B cell (primary cell): ENCODE measurements around the gene NDST1. TPM values are rescaled to one million over a fixed set of nuclear protein-coding genes. Genes with fewer than 3 reads are reported as not detected.

Experiments
- ATAC-seq: fragments of 200-7000 bp; cut with Tn5 transposase; one replicate; pipeline ENCODE4 v1.10.0; 2021; ENCODE audit warnings: low read depth, mild to moderate bottlenecking, moderate number of reproducible peaks, moderate library complexity
- CTCF ChIA-PET: fragments of 350-600 bp; sonication (Branson Sonifier 250); formaldehyde crosslinking; loops from one replicate; lab custom pipeline; 2021; ENCODE audit warnings: antibody characterized with exemption, inconsistent platforms; lab: Charles Lee
- POLR2A ChIA-PET: fragments of 350-600 bp; sonication (Branson Sonifier 250); formaldehyde crosslinking; loops from one replicate; lab custom pipeline; 2021; ENCODE audit warnings: antibody characterized with exemption; lab: Charles Lee
- DNase-seq: peaks from one replicate; pipeline ENCODE4 v3.0.0; 2013
- H2AFZ ChIP-seq: 2 replicates; pipeline ENCODE4 v1.6.1; 2012; ENCODE audit warnings: mild to moderate bottlenecking, low read depth, low read length; ENCODE audit not compliant: insufficient read depth, poor library complexity, severe bottlenecking
- H3K27ac ChIP-seq, 2 donors: 1 replicate in 1 of 2; 2 replicates in 1 of 2; pipeline ENCODE4 v1.5.1; 2012 to 2013; ENCODE audit warnings: low read length in 2 of 2, mild to moderate bottlenecking in 2 of 2, moderate library complexity in 1 of 2
- H3K27me3 ChIP-seq, 4 experiments: fragments of 200-600 bp in 1 of 4; sonication (generic) in 1 of 4; replicated peaks in 1 of 4; 1 replicate in 2 of 4; 2 replicates in 2 of 4; pipeline versions ENCODE4 v1.6.1 to v1.7.0; 2013 to 2016; ENCODE audit warnings: low read length in 3 of 4, mild to moderate bottlenecking in 2 of 4, mixed read lengths in 1 of 4, moderate library complexity in 1 of 4; ENCODE audit not compliant: insufficient read depth in 4 of 4, control insufficient read depth in 3 of 4; ENCODE audit errors: control extremely low read depth in 1 of 4
- H3K36me3 ChIP-seq, 2 experiments: replicated peaks in 1 of 2; 1 replicate in 1 of 2; 2 replicates in 1 of 2; pipeline versions ENCODE4 v1.6.1 to v1.7.1; 2013; ENCODE audit warnings: low read length in 1 of 2; ENCODE audit not compliant: insufficient read depth in 2 of 2, control insufficient read depth in 1 of 2; ENCODE audit errors: control extremely low read depth in 1 of 2, extremely low read depth in 1 of 2
- H3K4me1 ChIP-seq, 2 donors: fragments of 200-600 bp in 1 of 2; sonication (generic) in 1 of 2; 1 replicate in 1 of 2; 2 replicates in 1 of 2; pipeline versions ENCODE4 v1.5.1 to v1.6.1; 2013 to 2017; ENCODE audit warnings: low read length in 2 of 2; ENCODE audit not compliant: control insufficient read depth in 2 of 2, insufficient read depth in 2 of 2
- H3K4me2 ChIP-seq: replicated peaks from 2 replicates; pipeline ENCODE3; 2012; ENCODE audit warnings: mild to moderate bottlenecking, low read depth, low read length; ENCODE audit not compliant: poor library complexity, severe bottlenecking
- H3K4me3 ChIP-seq, 5 experiments: fragments of 200-600 bp in 1 of 5; sonication (generic) in 1 of 5; 1 replicate in 3 of 5; 2 replicates in 2 of 5; pipeline versions ENCODE4 v1.5.1 to v1.7.0; 2011 to 2016; ENCODE audit warnings: low read length in 4 of 5, mild to moderate bottlenecking in 4 of 5, low read depth in 2 of 5, control low read depth in 1 of 5, moderate library complexity in 1 of 5; ENCODE audit not compliant: insufficient read depth in 1 of 5; ENCODE audit errors: control extremely low read depth in 1 of 5, extremely low read depth in 1 of 5
- H3K79me2 ChIP-seq: fragments of 200-600 bp; sonication (generic); one replicate; pipeline ENCODE4 v1.6.0; 2016; ENCODE audit warnings: low read length; ENCODE audit not compliant: control insufficient read depth, insufficient read depth
- H3K9ac ChIP-seq: fragments of 200-600 bp; sonication (generic); 2 replicates; pipeline ENCODE4 v1.6.1; 2017; ENCODE audit warnings: mild to moderate bottlenecking, low read length, moderate library complexity
- H3K9me3 ChIP-seq, 3 donors: one replicate each; pipeline versions ENCODE4 v1.6.1 to v1.7.1; 2013; ENCODE audit warnings: low read length in 2 of 3; ENCODE audit not compliant: control insufficient read depth in 2 of 3, insufficient read depth in 1 of 3; ENCODE audit errors: control extremely low read depth in 1 of 3
- H4K20me1 ChIP-seq: 2 replicates; pipeline ENCODE4 v1.6.0; 2012; ENCODE audit warnings: mild to moderate bottlenecking, low read length; ENCODE audit not compliant: insufficient read depth, control insufficient read depth, poor library complexity, severe bottlenecking
- H3K27ac Mint-ChIP-seq: one replicate; pipeline ENCODE4 v1.8.0; 2021; ENCODE audit warnings: mixed read lengths
- H3K27me3 Mint-ChIP-seq: one replicate; pipeline ENCODE4 v1.8.0; 2021; ENCODE audit warnings: mixed read lengths
- H3K4me1 Mint-ChIP-seq: one replicate; pipeline ENCODE4 v1.8.0; 2021; ENCODE audit warnings: mixed read lengths
- H3K4me3 Mint-ChIP-seq: one replicate; pipeline ENCODE4 v1.8.0; 2021; ENCODE audit warnings: mixed read lengths
- H3K9me3 Mint-ChIP-seq: one replicate; pipeline ENCODE4 v1.8.0; 2022; ENCODE audit warnings: mixed read lengths; ENCODE audit not compliant: insufficient read depth
- EZH2 ChIP-seq: IDR thresholded peaks from 2 replicates; pipeline ENCODE4 v1.6.1; 2012; ENCODE audit warnings: borderline replicate concordance, low read depth, mild to moderate bottlenecking, moderate library complexity, low read length; ENCODE audit not compliant: insufficient read depth, poor library complexity, severe bottlenecking
- WGBS: methylation state at CpG from one replicate; pipeline ENCODE4 v1.1.5; 2013; ENCODE audit warnings: missing lambda C conversion rate; ENCODE audit not compliant: insufficient coverage; 5-methylcytosine and 5-hydroxymethylcytosine counted together
- intact Hi-C: fragments of 100-400 bp; cut with micrococcal nuclease; formaldehyde crosslinking; loops from one replicate; pipeline ENCODE4 v1.10.0; 2022
- polyA plus RNA-seq: library from polyadenylated mRNA; depleted of rRNA; stranded (reverse); fragments of >200 nt; gene quantifications from 2 replicates; pipeline ENCODE4 v1.2.3, GENCODE V29; 2012
- total RNA-seq, 2 donors: library from RNA; stranded (reverse); fragments of 120-200 nt in 1 of 2; gene quantifications; 1 replicate in 1 of 2; 2 replicates in 1 of 2; pipeline versions ENCODE4 v1.2.3 to v1.2.4, GENCODE V29; 2013 to 2022
- TF ChIP-seq, protein P1 (sequence below): fragments of 200-600 bp; IDR thresholded peaks from one replicate; pipeline ENCODE4 v1.8.0; 2022; ENCODE audit warnings: antibody characterized with exemption, mild to moderate bottlenecking

NDST1 gene
- total and polyA plus RNA-seq, 2 donors (not counting 1 experiment from before 2014, with no cell fraction given) = 4.3 to 7.0 TPM

DNA sequence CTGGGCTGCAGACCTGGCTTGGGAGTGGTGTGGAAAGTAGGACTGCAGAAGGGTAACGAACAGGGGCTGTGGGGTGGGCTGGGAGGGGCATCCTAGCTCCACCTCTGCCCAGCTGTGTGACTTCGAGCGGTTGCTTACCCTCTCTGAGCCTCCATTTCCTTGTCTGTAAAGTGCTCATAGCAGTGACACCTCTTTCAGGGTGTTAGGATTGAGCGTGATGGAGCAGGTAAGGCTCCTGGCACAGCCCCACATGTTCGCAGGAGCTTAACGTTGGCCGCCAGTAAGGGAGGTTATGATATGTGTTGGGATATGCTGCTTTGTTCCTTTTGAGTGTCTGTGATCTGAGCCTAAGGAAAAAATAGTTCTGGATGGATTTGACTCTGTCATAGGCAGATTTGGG lies 2.1 kb downstream of the NDST1 start:
- no peak overlapping the region for H3K4me3 ChIP-seq
- H3K4me2 ChIP-seq = no peak overlapping the region
- Mint-ChIP-seq H3K4me1 (no peaks in the 10 kb centered on the region), H3K27me3 (no peaks in the 10 kb centered on the region), H3K4me3 (no peak overlapping the region), H3K27ac (no peak overlapping the region), H3K9me3 (no peaks in the 10 kb centered on the region)
- intact Hi-C loops = no loop called here
- CTCF ChIA-PET = no interaction called here
- H3K4me1 ChIP-seq = no peaks in the 10 kb centered on the region
- ATAC-seq (no peak), DNase-seq (no peak)
- H3K9me3 ChIP-seq = no peaks in the 10 kb centered on the region
- H3K79me2 ChIP-seq = peaks cover 20% of the 10 kb centered on the region
- no peaks in the 10 kb centered on the region for H4K20me1 ChIP-seq
- TF ChIP-seq EZH2 = no peak
- H3K9ac ChIP-seq = no peak overlapping the region
- H2AFZ ChIP-seq = no peak overlapping the region
- H3K27me3 ChIP-seq = no peaks in the 10 kb centered on the region
- POLR2A ChIA-PET = no interaction called here
- WGBS = 100% methylated on average over 4 of the region's 7 CpGs
- no peak overlapping the region for H3K27ac ChIP-seq
- no peaks in the 10 kb centered on the region for H3K36me3 ChIP-seq

DNA sequence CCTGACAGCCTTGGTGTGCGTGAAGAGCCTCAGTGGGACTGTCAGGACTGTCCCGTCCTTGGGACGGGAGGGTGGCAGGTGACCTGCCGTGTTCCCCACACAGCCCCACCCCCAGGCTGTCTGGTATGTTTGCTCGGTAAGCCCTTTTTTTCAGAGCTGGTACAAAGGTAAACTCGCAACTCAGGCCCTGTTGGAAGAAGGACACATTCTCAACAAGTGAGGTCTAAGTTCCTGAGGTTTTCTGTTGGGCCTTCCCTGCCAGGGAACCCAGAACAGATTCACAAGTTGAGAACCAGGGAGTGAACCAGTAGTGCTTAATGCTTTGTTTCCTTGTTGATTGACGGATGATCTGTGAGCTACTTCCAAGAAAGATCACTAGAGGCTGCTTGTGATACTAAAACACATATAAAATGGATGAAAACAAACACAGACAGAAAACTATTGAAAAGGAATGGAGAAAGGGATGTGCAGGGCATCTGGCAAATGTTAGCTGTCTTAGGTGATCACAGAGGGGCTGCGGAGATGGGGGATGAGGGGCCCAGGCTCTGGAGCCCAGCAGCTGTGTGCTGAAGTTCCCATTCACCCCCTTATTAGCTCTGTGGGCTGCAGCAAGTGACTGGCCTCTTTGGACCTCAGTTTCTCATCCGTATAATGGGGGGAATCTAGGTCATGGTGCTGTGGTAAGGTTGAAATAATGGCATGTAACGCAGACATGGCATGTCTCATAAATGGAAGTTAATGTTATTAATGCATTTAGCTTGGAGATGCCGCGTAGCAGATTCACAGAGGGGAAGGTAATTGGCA lies 2.7 kb downstream of the NDST1 start:
- TF ChIP-seq, protein P1, sequence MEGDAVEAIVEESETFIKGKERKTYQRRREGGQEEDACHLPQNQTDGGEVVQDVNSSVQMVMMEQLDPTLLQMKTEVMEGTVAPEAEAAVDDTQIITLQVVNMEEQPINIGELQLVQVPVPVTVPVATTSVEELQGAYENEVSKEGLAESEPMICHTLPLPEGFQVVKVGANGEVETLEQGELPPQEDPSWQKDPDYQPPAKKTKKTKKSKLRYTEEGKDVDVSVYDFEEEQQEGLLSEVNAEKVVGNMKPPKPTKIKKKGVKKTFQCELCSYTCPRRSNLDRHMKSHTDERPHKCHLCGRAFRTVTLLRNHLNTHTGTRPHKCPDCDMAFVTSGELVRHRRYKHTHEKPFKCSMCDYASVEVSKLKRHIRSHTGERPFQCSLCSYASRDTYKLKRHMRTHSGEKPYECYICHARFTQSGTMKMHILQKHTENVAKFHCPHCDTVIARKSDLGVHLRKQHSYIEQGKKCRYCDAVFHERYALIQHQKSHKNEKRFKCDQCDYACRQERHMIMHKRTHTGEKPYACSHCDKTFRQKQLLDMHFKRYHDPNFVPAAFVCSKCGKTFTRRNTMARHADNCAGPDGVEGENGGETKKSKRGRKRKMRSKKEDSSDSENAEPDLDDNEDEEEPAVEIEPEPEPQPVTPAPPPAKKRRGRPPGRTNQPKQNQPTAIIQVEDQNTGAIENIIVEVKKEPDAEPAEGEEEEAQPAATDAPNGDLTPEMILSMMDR = no peak
- no peak for TF ChIP-seq EZH2
- H3K4me1 ChIP-seq = no peaks in the 10 kb centered on the region
- no peaks in the 10 kb centered on the region for H3K4me1 Mint-ChIP-seq
- no peaks in the 10 kb centered on the region for H3K27me3 Mint-ChIP-seq
- no peak overlapping the region for H3K4me3 Mint-ChIP-seq
- H3K9me3 ChIP-seq = no peaks in the 10 kb centered on the region
- H3K9ac ChIP-seq = no peak overlapping the region
- no peak overlapping the region for H2AFZ ChIP-seq
- ATAC-seq (no peak), DNase-seq (no peak)
- ChIA-PET CTCF (interaction anchor here (1.0 to 1.2 kb wide), 2 partner anchors 34 to 53 kb away, joined by 3 read pairs; no protein-coding TSS in a partner anchor), POLR2A (no interaction called here)
- no peaks in the 10 kb centered on the region for H3K9me3 Mint-ChIP-seq
- no peaks in the 10 kb centered on the region for H3K36me3 ChIP-seq
- H3K27ac ChIP-seq = no peak overlapping the region
- H3K27ac Mint-ChIP-seq = no peak overlapping the region
- H3K4me3 ChIP-seq = no peak overlapping the region
- no peak overlapping the region for H3K4me2 ChIP-seq
- H3K79me2 ChIP-seq = peaks cover 20% of the 10 kb centered on the region
- H4K20me1 ChIP-seq = no peaks in the 10 kb centered on the region
- intact Hi-C loops = no loop called here
- no peaks in the 10 kb centered on the region for H3K27me3 ChIP-seq
- WGBS = 97% methylated on average over 10 of the region's 12 CpGs
